Body of pancreas (tissue), 4 donors: ENCODE data around the gene ATG101. TPM values are rescaled to one million over a fixed set of nuclear protein-coding genes. Genes with fewer than 3 reads are reported as not detected.

Experiments
- ATAC-seq: fragments of 150-250 bp; one replicate; pipeline ENCODE4 v1.9.1; 2016
- DNase-seq, 4 donors: peaks; one replicate each; pipeline ENCODE4 v3.0.0-alpha.2; 2019
- H3K27ac ChIP-seq, 4 donors: fragments of 200-600 bp; sonication (generic); 1 replicate in 3 of 4; 2 replicates in 1 of 4; pipeline versions ENCODE4 v1.5.1 to v1.6.1; 2016 to 2019; ENCODE audit warnings: mild to moderate bottlenecking in 1 of 4, mixed read lengths in 1 of 4, moderate library complexity in 1 of 4
- H3K27me3 ChIP-seq, 2 donors: fragments of 200-600 bp; sonication (generic); one replicate each; pipeline ENCODE4 v1.6.0; 2016; ENCODE audit warnings: mild to moderate bottlenecking in 1 of 2
- H3K36me3 ChIP-seq, 2 donors: fragments of 200-600 bp; sonication (generic); replicated peaks in 1 of 2; 2 replicates each; pipeline ENCODE4 v1.5.1; 2016; ENCODE audit warnings: low read depth in 2 of 2; ENCODE audit not compliant: insufficient read depth in 1 of 2
- H3K4me1 ChIP-seq: fragments of 200-600 bp; sonication (generic); one replicate; pipeline ENCODE4 v1.6.0; 2016
- H3K4me3 ChIP-seq, 2 donors: fragments of 200-600 bp; sonication (generic); 1 replicate in 1 of 2; 2 replicates in 1 of 2; pipeline ENCODE4 v1.5.1; 2016 to 2019
- H3K9me3 ChIP-seq, 3 donors: fragments of 200-600 bp; sonication (generic); 1 replicate in 2 of 3; 2 replicates in 1 of 3; pipeline ENCODE4 v1.5.1; 2016
- POLR2A ChIP-seq, 3 donors: fragments of 450-650 bp; IDR thresholded peaks; one replicate each; pipeline ENCODE4 v1.6.1; 2016; ENCODE audit warnings: antibody characterized with exemption in 3 of 3, mild to moderate bottlenecking in 2 of 3
- WGBS, 2 donors: methylation state at CpG; one replicate each; pipeline ENCODE4 v1.1.5; 2017; 5-methylcytosine and 5-hydroxymethylcytosine counted together
- intact Hi-C: fragments of 100-400 bp; cut with DNase I; formaldehyde crosslinking; loops from one replicate; pipeline ENCODE4 v1.15.1; 2023
- total RNA-seq, 2 donors: library from RNA; depleted of rRNA; stranded (reverse); fragments of >200 nt; gene quantifications; one replicate each; pipeline ENCODE4 v1.1.0, GENCODE V29; 2016
- TF ChIP-seq, protein P1 (sequence below), 7 experiments: fragments of 450-650 bp in 4 of 7; fragments of 200-600 bp in 3 of 7; sonication (generic) in 3 of 7; IDR thresholded peaks; one replicate each; pipeline ENCODE4 v1.5.1; 2016 to 2019; ENCODE audit warnings: antibody characterized with exemption in 7 of 7

The ATG101 gene
- total RNA-seq, 2 donors from 2014 or later = 25.7 to 25.9 TPM

DNA sequence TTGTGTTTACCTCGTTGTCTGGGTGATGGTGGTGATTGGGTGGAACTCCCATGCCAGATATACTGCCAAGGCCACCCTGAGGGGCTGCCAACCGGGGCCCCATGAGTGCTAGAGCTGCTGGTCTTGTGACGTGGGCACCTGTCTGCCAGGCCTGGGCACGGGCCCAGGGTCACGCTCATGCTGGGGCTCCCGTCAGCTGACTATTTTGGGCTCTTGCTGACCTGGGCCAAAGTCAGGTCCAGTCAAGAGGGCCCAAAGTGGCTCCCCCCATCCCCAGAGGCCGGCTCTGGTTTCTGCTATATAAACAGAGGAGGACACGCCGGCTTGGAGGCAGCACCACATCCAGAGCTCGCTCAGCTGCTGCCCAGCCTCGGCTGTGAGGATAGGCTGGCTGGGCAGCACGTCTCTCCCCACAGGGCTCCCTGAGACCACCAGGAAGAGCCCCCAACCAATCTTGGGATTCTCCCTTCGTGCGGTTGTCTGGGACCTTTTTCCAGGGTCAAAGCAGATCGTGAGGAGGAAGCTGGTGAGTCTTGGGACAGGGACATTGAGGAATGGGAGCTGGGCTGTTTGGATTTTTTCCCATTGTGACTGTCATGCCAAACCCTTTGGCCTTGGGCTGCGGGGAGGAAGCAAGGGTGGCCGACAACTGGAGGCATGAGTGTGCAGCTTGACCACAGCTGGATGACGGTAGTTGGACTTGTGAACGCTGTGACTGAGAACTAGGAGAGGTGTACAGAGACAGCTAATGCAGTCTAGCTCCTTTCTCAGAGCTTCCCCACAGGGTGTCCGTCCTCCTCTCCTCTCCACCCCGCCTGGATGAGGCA, 26.2 kb upstream of the ATG101 start:
- DNase-seq (peak; percentile 66 to 84 (median 80)), ATAC-seq (peak; percentile 68)
- H3K27me3 ChIP-seq = no peaks in the 10 kb centered on the region
- no peak for TF ChIP-seq POLR2A (IDR thresholded peaks at IDR 0.05)
- TF ChIP-seq, protein P1, sequence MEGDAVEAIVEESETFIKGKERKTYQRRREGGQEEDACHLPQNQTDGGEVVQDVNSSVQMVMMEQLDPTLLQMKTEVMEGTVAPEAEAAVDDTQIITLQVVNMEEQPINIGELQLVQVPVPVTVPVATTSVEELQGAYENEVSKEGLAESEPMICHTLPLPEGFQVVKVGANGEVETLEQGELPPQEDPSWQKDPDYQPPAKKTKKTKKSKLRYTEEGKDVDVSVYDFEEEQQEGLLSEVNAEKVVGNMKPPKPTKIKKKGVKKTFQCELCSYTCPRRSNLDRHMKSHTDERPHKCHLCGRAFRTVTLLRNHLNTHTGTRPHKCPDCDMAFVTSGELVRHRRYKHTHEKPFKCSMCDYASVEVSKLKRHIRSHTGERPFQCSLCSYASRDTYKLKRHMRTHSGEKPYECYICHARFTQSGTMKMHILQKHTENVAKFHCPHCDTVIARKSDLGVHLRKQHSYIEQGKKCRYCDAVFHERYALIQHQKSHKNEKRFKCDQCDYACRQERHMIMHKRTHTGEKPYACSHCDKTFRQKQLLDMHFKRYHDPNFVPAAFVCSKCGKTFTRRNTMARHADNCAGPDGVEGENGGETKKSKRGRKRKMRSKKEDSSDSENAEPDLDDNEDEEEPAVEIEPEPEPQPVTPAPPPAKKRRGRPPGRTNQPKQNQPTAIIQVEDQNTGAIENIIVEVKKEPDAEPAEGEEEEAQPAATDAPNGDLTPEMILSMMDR (IDR thresholded peaks at IDR 0.05) = no peak
- H3K27ac ChIP-seq = peak overlapping the region; percentile 82 to 93 (median 86)
- 43 to 48% methylated on average over 9 to 19 of the region's 21 CpGs for WGBS, 2 donors
- intact Hi-C loops = no loop called here
- no peak overlapping the region for H3K4me3 ChIP-seq
- H3K9me3 ChIP-seq = no peaks in the 10 kb centered on the region
- no peaks in the 10 kb centered on the region for H3K36me3 ChIP-seq
- peaks cover 45% of the 10 kb centered on the region for H3K4me1 ChIP-seq

DNA sequence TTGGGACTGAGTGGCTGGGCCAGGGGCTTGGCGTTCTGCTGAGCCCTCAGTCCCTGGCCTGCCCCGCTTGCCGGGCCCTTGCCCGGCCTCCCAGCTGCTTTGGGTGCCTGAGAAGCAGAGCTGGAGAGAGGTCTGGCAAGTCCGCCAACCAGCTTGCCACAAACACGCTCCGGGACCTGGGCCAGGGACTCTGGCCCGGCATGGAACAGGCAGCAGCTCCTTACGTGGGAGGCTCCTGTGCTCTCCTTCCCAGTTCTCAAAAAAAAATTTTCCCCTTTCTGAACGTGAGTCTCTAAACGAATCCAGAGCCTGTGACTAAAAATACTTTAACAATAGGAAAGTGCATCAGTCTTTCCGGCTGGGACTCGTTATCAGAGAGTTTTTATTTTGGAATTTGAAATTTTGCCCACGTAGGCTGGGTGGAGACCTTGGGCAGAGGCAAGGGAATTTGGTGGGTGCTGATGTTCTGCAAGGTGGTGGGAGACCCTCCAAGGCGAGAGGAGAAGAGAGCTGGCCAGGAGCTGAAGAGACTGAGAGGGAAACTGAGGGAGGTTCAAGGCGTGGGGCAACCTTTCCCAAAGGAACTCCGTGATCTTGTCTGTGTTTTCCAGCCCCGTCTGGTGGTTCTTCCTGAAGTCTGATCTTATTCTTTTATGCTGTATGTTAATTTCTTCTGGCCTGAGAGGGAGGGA, 25.3 kb upstream of the ATG101 start:
- Histone ChIP-seq H3K36me3 (no peaks in the 10 kb centered on the region), H3K27ac (peak overlapping the region; percentile 82 to 93 (median 86)), H3K27me3 (no peaks in the 10 kb centered on the region), H3K4me1 (peaks cover 48% of the 10 kb centered on the region), H3K9me3 (no peaks in the 10 kb centered on the region), H3K4me3 (no peak overlapping the region)
- peak; percentile 11 to 46 (median 28) for TF ChIP-seq POLR2A (IDR thresholded peaks at IDR 0.05)
- TF ChIP-seq, protein P1 (IDR thresholded peaks at IDR 0.05) = no peak
- 36 to 40% methylated on average over 12 to 18 of the region's 18 CpGs for WGBS, 2 donors
- intact Hi-C loops = no loop called here
- peak; percentile 81 to 92 (median 88) for DNase-seq
- ATAC-seq = peak; percentile 75

DNA sequence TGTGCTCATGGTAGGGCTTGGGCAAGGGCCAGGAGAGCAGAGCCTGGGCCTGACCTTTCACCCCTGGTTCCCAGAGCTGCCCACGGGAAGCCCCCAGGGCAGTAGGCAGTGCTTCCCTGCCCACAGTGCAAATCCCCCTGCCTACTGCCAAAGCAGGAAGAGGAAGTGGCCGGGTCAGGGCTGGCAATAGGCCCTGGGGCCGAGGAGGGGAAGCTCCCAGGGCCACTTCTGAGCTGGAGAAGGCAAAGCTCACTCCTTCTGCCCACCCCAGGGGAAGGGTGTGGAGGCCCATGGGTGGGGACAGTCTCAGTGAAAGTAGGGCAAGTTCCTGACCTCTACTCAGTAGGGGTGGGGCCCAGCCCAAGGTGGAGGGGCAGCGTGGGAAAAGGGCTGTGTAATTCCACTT, 24.0 kb upstream of the ATG101 start:
- ATAC-seq = no peak
- H3K27ac ChIP-seq = peak overlapping the region in 3 of 4 donors; percentile 82 to 93 (median 83)
- 26 to 48% methylated on average over 3 to 4 of the region's 4 CpGs for WGBS, 2 donors
- no peaks in the 10 kb centered on the region for H3K36me3 ChIP-seq
- H3K9me3 ChIP-seq = no peaks in the 10 kb centered on the region
- H3K4me1 ChIP-seq = peaks cover 56% of the 10 kb centered on the region
- intact Hi-C loops = no loop called here
- TF ChIP-seq, protein P1 (IDR thresholded peaks at IDR 0.05) = no peak
- TF ChIP-seq POLR2A (IDR thresholded peaks at IDR 0.05) = no peak
- H3K27me3 ChIP-seq = no peaks in the 10 kb centered on the region
- H3K4me3 ChIP-seq = no peak overlapping the region
- peak in 1 of 4 donors; percentile 52 for DNase-seq

GRCh38 chr12:52046859-52047258, 22.9 kb upstream of the ATG101 start:
- intact Hi-C loops = no loop called here
- H3K27me3 ChIP-seq = no peaks in the 10 kb centered on the region
- H3K4me3 ChIP-seq = no peak overlapping the region
- no peak for TF ChIP-seq POLR2A (IDR thresholded peaks at IDR 0.05)
- TF ChIP-seq, protein P1 (IDR thresholded peaks at IDR 0.05) = no peak
- no peaks in the 10 kb centered on the region for H3K36me3 ChIP-seq
- no peaks in the 10 kb centered on the region for H3K9me3 ChIP-seq
- peaks cover 55% of the 10 kb centered on the region for H3K4me1 ChIP-seq
- no peak overlapping the region for H3K27ac ChIP-seq
- ATAC-seq (no peak), DNase-seq (no peak)
- WGBS, 2 donors = 73 to 89% methylated on average over 7 of the region's 7 CpGs
